GM20431 (cell line): Measurements from ENCODE around the gene MYOT.

Experiments used
- in situ Hi-C: fragments of 300-500 bp; cut with MseI, MboI; formaldehyde crosslinking; loops from one replicate; pipeline ENCODE4 v1.15.0; 2020; ENCODE audit warnings: low sequenced_read_pairs; ENCODE audit not compliant: unreplicated experiment

MYOT gene

GRCh38 chr5:137867664-137868063 is at the start of gene MYOT:
MYOT (plus strand) TSS chr5:137867860; CDS start chr5:137870652, 2,792 bp downstream.
- in situ Hi-C loops, result no loop called here

GRCh38 chr5:137819766-137820165 is 47.9 kb upstream of the MYOT start:
- in situ Hi-C loops, result no loop called here

- in situ Hi-C loops, result no loop called here
Observed at GRCh38 chr5:137822158-137822764, 45.4 kb upstream of the MYOT start.

- in situ Hi-C loops, result no loop called here
Observed at GRCh38 chr5:137822984-137823383, 44.7 kb upstream of the MYOT start.

GRCh38 chr5:137825165-137825564 is 42.5 kb upstream of the MYOT start:
- in situ Hi-C loops, result no loop called here

- in situ Hi-C loops, result no loop called here
Observed at GRCh38 chr5:137826067-137826466, 41.6 kb upstream of the MYOT start.

GRCh38 chr5:137828180-137828579 is 39.5 kb upstream of the MYOT start:
- in situ Hi-C loops, result no loop called here

- in situ Hi-C loops, result no loop called here
Observed at GRCh38 chr5:137828664-137829063, 39.0 kb upstream of the MYOT start.

- in situ Hi-C loops, result no loop called here
Observed at GRCh38 chr5:137831105-137831504, 36.6 kb upstream of the MYOT start.

- in situ Hi-C loops, result no loop called here
Observed at GRCh38 chr5:137831526-137831925, 36.1 kb upstream of the MYOT start.

- in situ Hi-C loops, result no loop called here
Observed at GRCh38 chr5:137832416-137832815, 35.2 kb upstream of the MYOT start.

GRCh38 chr5:137833463-137833862 is 34.2 kb upstream of the MYOT start:
- in situ Hi-C loops, result no loop called here

- in situ Hi-C loops, result no loop called here
Observed at GRCh38 chr5:137834498-137835049, 33.1 kb upstream of the MYOT start.

- in situ Hi-C loops, result no loop called here
Observed at GRCh38 chr5:137836298-137836697, 31.4 kb upstream of the MYOT start.

- in situ Hi-C loops, result no loop called here
Observed at GRCh38 chr5:137836997-137837396, 30.7 kb upstream of the MYOT start.

- in situ Hi-C loops, result no loop called here
Observed at GRCh38 chr5:137837491-137838394, 29.9 kb upstream of the MYOT start.

GRCh38 chr5:137838976-137839375 is 28.7 kb upstream of the MYOT start:
- in situ Hi-C loops, result no loop called here

GRCh38 chr5:137842296-137842695 is 25.4 kb upstream of the MYOT start:
- in situ Hi-C loops, result no loop called here

- in situ Hi-C loops, result no loop called here
Observed at GRCh38 chr5:137843676-137844299, 23.9 kb upstream of the MYOT start.

GRCh38 chr5:137845472-137845871 is 22.2 kb upstream of the MYOT start:
- in situ Hi-C loops, result no loop called here

GRCh38 chr5:137847687-137848086 is 20.0 kb upstream of the MYOT start:
- in situ Hi-C loops, result no loop called here
